Mesenchymal stem cell (in vitro differentiated cells and primary cell): ENCODE data around the gene RCAN2.

Source experiments
- DNase-seq: peaks from one replicate; pipeline ENCODE4 v3.0.0-alpha.2; 2013
- H2AFZ ChIP-seq: one replicate; pipeline ENCODE4 v1.6.1; 2013; ENCODE audit warnings: low read depth, mild to moderate bottlenecking, control low read depth, inconsistent platforms, low read length, moderate library complexity
- H2AK5ac ChIP-seq: 2 replicates; pipeline ENCODE4 v1.6.1; 2013; ENCODE audit warnings: low read length, moderate library complexity, mild to moderate bottlenecking, inconsistent platforms; ENCODE audit not compliant: severe bottlenecking
- H2BK120ac ChIP-seq: one replicate; pipeline ENCODE4 v1.6.1; 2013; ENCODE audit warnings: low read depth, mild to moderate bottlenecking, inconsistent platforms, low read length, moderate library complexity
- H2BK12ac ChIP-seq, 2 experiments: one replicate each; pipeline ENCODE4 v1.6.1; 2013; ENCODE audit warnings: inconsistent platforms in 2 of 2, low read length in 2 of 2, mild to moderate bottlenecking in 2 of 2, moderate library complexity in 2 of 2, control low read depth in 1 of 2
- H2BK15ac ChIP-seq: one replicate; pipeline ENCODE4 v1.6.1; 2013; ENCODE audit warnings: mild to moderate bottlenecking, low read depth, inconsistent platforms; ENCODE audit not compliant: poor library complexity, severe bottlenecking
- H2BK5ac ChIP-seq: 2 replicates; pipeline ENCODE4 v1.6.1; 2013; ENCODE audit warnings: low read depth, mild to moderate bottlenecking, low read length, control low read depth, inconsistent platforms; ENCODE audit not compliant: poor library complexity, severe bottlenecking
- H3K14ac ChIP-seq, 2 experiments: one replicate each; pipeline ENCODE4 v1.6.1; 2013; ENCODE audit warnings: inconsistent platforms in 2 of 2, low read length in 2 of 2, control low read depth in 1 of 2, mild to moderate bottlenecking in 1 of 2, moderate library complexity in 1 of 2
- H3K18ac ChIP-seq, 2 experiments: one replicate each; pipeline ENCODE4 v1.6.1; 2013; ENCODE audit warnings: inconsistent platforms in 2 of 2, low read length in 2 of 2, control low read depth in 1 of 2, low read depth in 1 of 2, mild to moderate bottlenecking in 1 of 2
- H3K23ac ChIP-seq, 2 experiments: one replicate each; pipeline ENCODE4 v1.6.1; 2013; ENCODE audit warnings: inconsistent platforms in 2 of 2, low read length in 2 of 2, mild to moderate bottlenecking in 2 of 2, moderate library complexity in 2 of 2, control low read depth in 1 of 2
- H3K27ac ChIP-seq: 2 replicates; pipeline ENCODE4 v1.5.1; 2013; ENCODE audit warnings: mild to moderate bottlenecking, moderate library complexity, low read length, control low read depth, inconsistent platforms; ENCODE audit not compliant: poor library complexity, severe bottlenecking
- H3K27me3 ChIP-seq, 2 experiments: 2 replicates each; pipeline versions ENCODE4 v1.6.1 to v1.7.0; 2013; ENCODE audit warnings: low read length in 2 of 2, mild to moderate bottlenecking in 2 of 2, moderate library complexity in 2 of 2, control low read depth in 1 of 2, inconsistent platforms in 1 of 2; ENCODE audit not compliant: control insufficient read depth in 1 of 2, insufficient read depth in 1 of 2
- H3K36me3 ChIP-seq, 2 experiments: 2 replicates each; pipeline versions ENCODE4 v1.6.1 to v1.7.0; 2013; ENCODE audit warnings: low read length in 2 of 2, control low read depth in 1 of 2, inconsistent platforms in 1 of 2, low read depth in 1 of 2, mild to moderate bottlenecking in 1 of 2; ENCODE audit not compliant: insufficient read depth in 2 of 2, control insufficient read depth in 1 of 2
- H3K4ac ChIP-seq, 2 experiments: one replicate each; pipeline ENCODE4 v1.6.1; 2013; ENCODE audit warnings: inconsistent platforms in 2 of 2, low read length in 2 of 2, mild to moderate bottlenecking in 2 of 2, moderate library complexity in 2 of 2, control low read depth in 1 of 2, low read depth in 1 of 2
- H3K4me1 ChIP-seq: 2 replicates; pipeline ENCODE4 v1.6.1; 2013; ENCODE audit warnings: low read depth, low read length, control low read depth; ENCODE audit not compliant: control insufficient read depth, insufficient read depth
- H3K4me2 ChIP-seq: 2 replicates; pipeline ENCODE4 v1.6.1; 2013; ENCODE audit warnings: low read length, mild to moderate bottlenecking, inconsistent platforms; ENCODE audit not compliant: poor library complexity, severe bottlenecking
- H3K4me3 ChIP-seq, 2 experiments: 2 replicates each; pipeline versions ENCODE4 v1.5.1 to v1.7.0; 2013; ENCODE audit warnings: low read length in 2 of 2, mild to moderate bottlenecking in 2 of 2, control low read depth in 1 of 2, low read depth in 1 of 2; ENCODE audit not compliant: insufficient read depth in 1 of 2
- H3K79me1 ChIP-seq: replicated peaks from 2 replicates; pipeline ENCODE4 v1.6.1; 2013; ENCODE audit warnings: mild to moderate bottlenecking, control low read depth, low read length, inconsistent platforms; ENCODE audit not compliant: poor library complexity, severe bottlenecking
- H3K9ac ChIP-seq: 2 replicates; pipeline ENCODE4 v1.7.0; 2013; ENCODE audit warnings: mild to moderate bottlenecking, low read length, moderate library complexity
- H3K9me3 ChIP-seq: 2 replicates; pipeline ENCODE4 v1.7.0; 2013; ENCODE audit warnings: mild to moderate bottlenecking, low read length; ENCODE audit not compliant: control insufficient read depth
- H4K8ac ChIP-seq: one replicate; pipeline ENCODE4 v1.6.1; 2013; ENCODE audit warnings: inconsistent platforms, mild to moderate bottlenecking, low read length, moderate library complexity
- H4K91ac ChIP-seq: one replicate; pipeline ENCODE4 v1.6.1; 2013; ENCODE audit warnings: mild to moderate bottlenecking, low read length, inconsistent platforms
- WGBS: methylation state at CpG from one replicate; pipeline ENCODE4 v1.1.7; 2013; ENCODE audit warnings: mixed read lengths; 5-methylcytosine and 5-hydroxymethylcytosine counted together

RCAN2 gene

GRCh38 chr6:46271728-46272127 lies 219.5 kb downstream of the RCAN2 start:
- H3K4me1 ChIP-seq, result no peaks in the 10 kb centered on the region
- no peak overlapping the region for H4K91ac ChIP-seq
- H3K79me1 ChIP-seq, result no peaks in the 10 kb centered on the region
- no peak overlapping the region for H3K18ac ChIP-seq
- H2BK15ac ChIP-seq, result no peak overlapping the region
- no peak overlapping the region for H3K9ac ChIP-seq
- no peak overlapping the region for H3K23ac ChIP-seq
- no peak overlapping the region for H3K27ac ChIP-seq
- H2AFZ ChIP-seq, result no peak overlapping the region
- H2BK120ac ChIP-seq, result no peak overlapping the region
- no peak overlapping the region for H3K14ac ChIP-seq
- no peak overlapping the region for H3K4me3 ChIP-seq
- H3K27me3 ChIP-seq, result no peaks in the 10 kb centered on the region
- H2AK5ac ChIP-seq, result no peak overlapping the region
- no peak for DNase-seq
- WGBS, result no CpG with 5 or more reads among the region's 3 CpGs
- H3K9me3 ChIP-seq, result peaks cover 6% of the 10 kb centered on the region
- no peak overlapping the region for H3K4me2 ChIP-seq
- no peak overlapping the region for H2BK5ac ChIP-seq
- H3K36me3 ChIP-seq, result no peaks in the 10 kb centered on the region
- no peak overlapping the region for H2BK12ac ChIP-seq
- H4K8ac ChIP-seq, result no peak overlapping the region
- no peak overlapping the region for H3K4ac ChIP-seq

GRCh38 chr6:46271107-46271506 lies 220.1 kb downstream of the RCAN2 start:
- Histone ChIP-seq H3K18ac (peak overlapping the region in 1 of 2 experiments; percentile 22), H2BK12ac (no peak overlapping the region), H3K36me3 (no peaks in the 10 kb centered on the region), H4K91ac (no peak overlapping the region), H3K27me3 (no peaks in the 10 kb centered on the region), H2BK15ac (no peak overlapping the region), H3K23ac (no peak overlapping the region), H3K4ac (no peak overlapping the region), H3K9me3 (peaks cover 6% of the 10 kb centered on the region), H3K4me2 (no peak overlapping the region), H3K4me3 (no peak overlapping the region), H4K8ac (no peak overlapping the region), H2AK5ac (no peak overlapping the region), H2BK120ac (no peak overlapping the region), H2BK5ac (no peak overlapping the region), H3K14ac (no peak overlapping the region), H2AFZ (no peak overlapping the region), H3K27ac (no peak overlapping the region), H3K4me1 (no peaks in the 10 kb centered on the region), H3K79me1 (no peaks in the 10 kb centered on the region), H3K9ac (no peak overlapping the region)
- 69% methylated on average over 4 of the region's 4 CpGs for WGBS
- DNase-seq, result no peak

GRCh38 chr6:46270336-46270735 lies 220.9 kb downstream of the RCAN2 start:
- no peak overlapping the region for H3K23ac ChIP-seq
- H4K91ac ChIP-seq, result no peak overlapping the region
- H3K14ac ChIP-seq, result no peak overlapping the region
- no peak overlapping the region for H3K18ac ChIP-seq
- H2AK5ac ChIP-seq, result no peak overlapping the region
- DNase-seq, result no peak
- no peak overlapping the region for H2BK5ac ChIP-seq
- H2AFZ ChIP-seq, result no peak overlapping the region
- no peak overlapping the region for H4K8ac ChIP-seq
- H3K36me3 ChIP-seq, result no peaks in the 10 kb centered on the region
- H3K4me1 ChIP-seq, result no peaks in the 10 kb centered on the region
- no peak overlapping the region for H3K27ac ChIP-seq
- no peaks in the 10 kb centered on the region for H3K27me3 ChIP-seq
- 82% methylated on average over 5 of the region's 7 CpGs for WGBS
- no peak overlapping the region for H2BK15ac ChIP-seq
- no peak overlapping the region for H3K9ac ChIP-seq
- peaks cover 6% of the 10 kb centered on the region for H3K9me3 ChIP-seq
- H3K79me1 ChIP-seq, result no peaks in the 10 kb centered on the region
- H2BK12ac ChIP-seq, result no peak overlapping the region
- H3K4me2 ChIP-seq, result no peak overlapping the region
- H2BK120ac ChIP-seq, result no peak overlapping the region
- no peak overlapping the region for H3K4ac ChIP-seq
- H3K4me3 ChIP-seq, result no peak overlapping the region

GRCh38 chr6:46269447-46270229 lies 221.6 kb downstream of the RCAN2 start:
- H3K9ac ChIP-seq, result no peak overlapping the region
- H3K14ac ChIP-seq, result peak overlapping the region in 1 of 2 experiments; percentile 18
- H3K9me3 ChIP-seq, result peaks cover 6% of the 10 kb centered on the region
- no peak overlapping the region for H3K27ac ChIP-seq
- H2BK12ac ChIP-seq, result no peak overlapping the region
- no peaks in the 10 kb centered on the region for H3K79me1 ChIP-seq
- no peak overlapping the region for H3K18ac ChIP-seq
- no peak for DNase-seq
- H2AFZ ChIP-seq, result no peak overlapping the region
- H4K91ac ChIP-seq, result no peak overlapping the region
- no peak overlapping the region for H2BK5ac ChIP-seq
- no peak overlapping the region for H4K8ac ChIP-seq
- no peaks in the 10 kb centered on the region for H3K36me3 ChIP-seq
- H2BK15ac ChIP-seq, result no peak overlapping the region
- no peak overlapping the region for H3K4ac ChIP-seq
- no peak overlapping the region for H3K4me3 ChIP-seq
- no peak overlapping the region for H2AK5ac ChIP-seq
- 73% methylated on average over 5 of the region's 5 CpGs for WGBS
- H3K4me1 ChIP-seq, result no peaks in the 10 kb centered on the region
- H2BK120ac ChIP-seq, result no peak overlapping the region
- no peak overlapping the region for H3K4me2 ChIP-seq
- H3K23ac ChIP-seq, result no peak overlapping the region
- no peaks in the 10 kb centered on the region for H3K27me3 ChIP-seq
